K562 (cell line): ENCODE data around the gene MAPKAPK2. TPM values are rescaled to one million over a fixed set of nuclear protein-coding genes. Genes with fewer than 3 reads are reported as not detected.

Source experiments
- ATF1 ChIP-seq, 2 experiments: fragments of 450-650 bp in 1 of 2; IDR thresholded peaks; 2 replicates each; pipeline ENCODE4 v1.6.1; 2016; ENCODE audit warnings: missing compliant biosample characterization in 1 of 2, missing genetic modification characterization in 1 of 2
- ATF4 ChIP-seq: fragments of 450-650 bp; formaldehyde crosslinking; IDR thresholded peaks from 2 replicates; pipeline ENCODE4 v1.4.0; 2022; ENCODE audit warnings: mild to moderate bottlenecking, moderate library complexity
- ATF7 ChIP-seq: fragments of 450-650 bp; IDR thresholded peaks from 2 replicates; pipeline ENCODE4 v1.7.1; 2014; ENCODE audit warnings: mild to moderate bottlenecking, moderate library complexity
- C11orf30 ChIP-seq: fragments of 450-650 bp; IDR thresholded peaks from 2 replicates; pipeline ENCODE4 v1.6.1; 2016; ENCODE audit warnings: low read depth, mild to moderate bottlenecking
- FOSL1 ChIP-seq: fragments of 200-800 bp; sonication (Bioruptor generic); conservative IDR thresholded peaks from 2 replicates; pipeline ENCODE4 v1.6.1; 2016; ENCODE audit warnings: missing genetic modification characterization, missing compliant biosample characterization
- HDAC6 ChIP-seq: IDR thresholded peaks from 2 replicates; pipeline ENCODE4 v1.6.1; 2012; ENCODE audit warnings: low read depth, mild to moderate bottlenecking, control low read depth, inconsistent platforms, low read length, moderate library complexity
- KDM4B ChIP-seq, 2 experiments: fragments of 450-650 bp in 1 of 2; sonication (generic) in 1 of 2; IDR thresholded peaks; 2 replicates each; pipeline ENCODE4 v1.6.1; 2016 to 2017; ENCODE audit warnings: borderline replicate concordance in 2 of 2, antibody characterized with exemption in 1 of 2, low read depth in 1 of 2, mild to moderate bottlenecking in 1 of 2
- MBD2 ChIP-seq: sonication (generic); IDR thresholded peaks from 2 replicates; pipeline ENCODE4 v1.6.1; 2016; ENCODE audit warnings: low read depth, borderline replicate concordance
- NFE2 ChIP-seq: IDR thresholded peaks from 2 replicates; pipeline ENCODE4 v1.6.1; 2014; ENCODE audit warnings: antibody characterized with exemption, low read depth
- NR1H2 ChIP-seq: sonication (generic); formaldehyde crosslinking; IDR thresholded peaks from 2 replicates; pipeline ENCODE4 v1.4.0; 2020; ENCODE audit warnings: mild to moderate bottlenecking, missing genetic modification reagents
- PREB ChIP-seq: sonication (generic); formaldehyde crosslinking; IDR thresholded peaks from 2 replicates; pipeline ENCODE4 v1.8.1; 2023; ENCODE audit warnings: mild to moderate bottlenecking, missing genetic modification reagents
- SMAD3 ChIP-seq: fragments of 450-650 bp; formaldehyde crosslinking; conservative IDR thresholded peaks from 2 replicates; pipeline ENCODE4 v1.4.0; 2020; ENCODE audit warnings: mild to moderate bottlenecking
- SMARCC2 ChIP-seq: fragments of 450-650 bp; IDR thresholded peaks from 2 replicates; pipeline ENCODE4 v1.6.1; 2017; ENCODE audit warnings: antibody characterized with exemption, moderate library complexity, mild to moderate bottlenecking, low read depth
- ZBTB43 ChIP-seq: sonication (generic); formaldehyde crosslinking; IDR thresholded peaks from 2 replicates; pipeline ENCODE4 v1.8.0; 2023; ENCODE audit warnings: mild to moderate bottlenecking, missing genetic modification reagents
- ZNF316 ChIP-seq: fragments of 450-650 bp; IDR thresholded peaks from 2 replicates; pipeline ENCODE4 v1.6.1; 2016
- ZNF583 ChIP-seq: fragments of 250-450 bp; sonication (Bioruptor Pico); IDR thresholded peaks from 2 replicates; pipeline ENCODE4 v1.4.0; 2020
- polyA plus RNA-seq, 8 experiments: library from polyadenylated mRNA; depleted of rRNA in 4 of 8; stranded (reverse) in 5 of 8; unstranded in 3 of 8; fragments of >200 nt; fragmentation: Nextera tagmentation in 2 of 8; fragmentation: Illumina TruSeq in 1 of 8; extraction: Ambion mirVana in 2 of 8; extraction: Trizol in 1 of 8; gene quantifications; 2 replicates each; pipeline versions ENCODE4 v1.2.1 to v1.2.3, GENCODE V29; 2011 to 2014; ENCODE audit warnings: inconsistent platforms in 1 of 8, missing spikeins in 1 of 8
- total RNA-seq, 7 experiments: library from RNA; depleted of rRNA in 6 of 7; stranded (reverse); fragments of >200 nt in 6 of 7; fragmentation: Illumina TruSeq in 2 of 7; extraction: Trizol in 2 of 7; gene quantifications; 2 replicates each; pipeline versions ENCODE4 v1.2.1 to v1.2.3, GENCODE V29; 2011 to 2021; ENCODE audit warnings: low replicate concordance in 1 of 7
- TF ChIP-seq, protein P1 (sequence below), 3 experiments: fragments of 200-800 bp in 1 of 3; fragments of 250-450 bp in 1 of 3; fragments of 450-650 bp in 1 of 3; sonication (Bioruptor Pico) in 1 of 3; sonication (Bioruptor generic) in 1 of 3; formaldehyde crosslinking in 1 of 3; IDR thresholded peaks; 2 replicates each; pipeline versions ENCODE4 v1.6.1 to v1.8.0; 2016 to 2022; ENCODE audit warnings: mild to moderate bottlenecking in 2 of 3, missing genetic modification characterization in 2 of 3, missing compliant biosample characterization in 1 of 3, moderate library complexity in 1 of 3
- TF ChIP-seq, protein P2 (sequence below): IDR thresholded peaks from 3 replicates; pipeline ENCODE4 v1.6.1; 2011; ENCODE audit warnings: borderline replicate concordance, mild to moderate bottlenecking; ENCODE audit not compliant: insufficient read length, insufficient read depth

The MAPKAPK2 gene
- total and polyA plus RNA-seq, 9 of the 15 experiments (the other 6 are each of a cell fraction or from before 2014, with no cell fraction given): 0.63 to 94.2 (median 52.1) TPM

DNA sequence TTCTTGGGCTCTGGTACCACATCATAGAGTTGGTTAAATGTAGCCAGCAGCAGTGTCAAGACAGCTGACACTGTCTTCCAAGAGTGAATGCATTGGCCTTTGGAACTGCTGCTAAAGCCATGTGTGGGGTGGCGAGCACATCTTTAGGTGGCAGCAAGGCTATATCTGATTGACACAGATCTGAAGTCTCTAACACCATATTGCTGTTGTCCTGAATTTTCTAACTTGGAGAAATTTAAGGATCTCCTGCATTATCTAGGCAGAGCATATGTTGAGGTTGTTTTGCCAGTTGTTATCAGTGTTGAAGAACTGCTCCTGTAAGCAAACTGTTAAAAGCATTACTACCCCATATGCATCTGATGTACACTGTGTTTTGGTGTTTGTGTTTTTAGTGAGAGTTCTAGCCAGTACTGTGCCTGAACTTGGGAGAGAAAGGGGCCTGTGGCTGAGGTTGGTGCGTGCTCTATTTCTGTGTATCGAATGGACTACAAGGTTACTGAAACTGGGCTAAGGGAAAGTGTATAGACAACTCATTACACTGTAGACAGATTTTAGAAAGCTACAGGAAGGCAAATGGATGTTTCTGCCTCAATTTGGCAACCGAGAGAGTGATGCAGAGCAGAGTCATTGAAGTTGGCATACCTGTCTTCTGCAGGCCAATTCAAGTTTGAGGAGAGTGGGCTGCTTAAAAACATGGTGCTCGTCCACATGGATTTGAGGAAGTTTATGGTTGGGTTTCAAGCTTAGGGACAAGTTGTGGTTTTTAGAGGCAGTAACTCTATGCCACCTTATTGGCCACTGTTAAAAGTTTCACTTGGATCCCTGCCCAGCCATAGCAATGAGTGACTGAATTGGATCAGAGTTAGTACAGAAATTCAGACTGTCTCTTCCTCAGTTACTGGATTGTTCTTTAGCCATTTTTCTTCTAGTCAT lies 32.5 kb upstream of the MAPKAPK2 start (continued):
- TF ChIP-seq PREB (CRISPR knock-in tag) (no peak), NR1H2 (CRISPR knock-in tag) (0 out of 2 replicates have a peak, but pooled peaks have one; percentile 38), KDM4B (IDR thresholded peaks at IDR 0.05; ENCODE audit: borderline replicate concordance in 2 of 2, low read depth in 1 of 2) (no peak), C11orf30 (peak; percentile 37), SMARCC2 (peak; percentile 95), ATF7 (peak; percentile 74; the same call in 1 of the 2 replicates), MBD2 (peak; percentile 82), ATF1 (CRISPR knock-in tag; IDR thresholded peaks at IDR 0.05) (no peak), ATF1 (tag; IDR thresholded peaks at IDR 0.05) (peak; percentile 34; the same call in 1 of the 2 replicates), HDAC6 (no peak), ZNF316 (peak; percentile 27; the same call in 1 of the 2 replicates), ATF4 (peak; percentile 16; the same call in 1 of the 2 replicates), FOSL1 (tag) (peak; percentile 65), ZBTB43 (CRISPR knock-in tag) (no peak), SMAD3 (0 out of 2 replicates have a peak, but pooled peaks have one; percentile 46), NFE2 (peak; percentile 68), ZNF583 (CRISPR knock-in tag) (peak; percentile 82; the same call in 1 of the 2 replicates)
- TF ChIP-seq, protein P1, sequence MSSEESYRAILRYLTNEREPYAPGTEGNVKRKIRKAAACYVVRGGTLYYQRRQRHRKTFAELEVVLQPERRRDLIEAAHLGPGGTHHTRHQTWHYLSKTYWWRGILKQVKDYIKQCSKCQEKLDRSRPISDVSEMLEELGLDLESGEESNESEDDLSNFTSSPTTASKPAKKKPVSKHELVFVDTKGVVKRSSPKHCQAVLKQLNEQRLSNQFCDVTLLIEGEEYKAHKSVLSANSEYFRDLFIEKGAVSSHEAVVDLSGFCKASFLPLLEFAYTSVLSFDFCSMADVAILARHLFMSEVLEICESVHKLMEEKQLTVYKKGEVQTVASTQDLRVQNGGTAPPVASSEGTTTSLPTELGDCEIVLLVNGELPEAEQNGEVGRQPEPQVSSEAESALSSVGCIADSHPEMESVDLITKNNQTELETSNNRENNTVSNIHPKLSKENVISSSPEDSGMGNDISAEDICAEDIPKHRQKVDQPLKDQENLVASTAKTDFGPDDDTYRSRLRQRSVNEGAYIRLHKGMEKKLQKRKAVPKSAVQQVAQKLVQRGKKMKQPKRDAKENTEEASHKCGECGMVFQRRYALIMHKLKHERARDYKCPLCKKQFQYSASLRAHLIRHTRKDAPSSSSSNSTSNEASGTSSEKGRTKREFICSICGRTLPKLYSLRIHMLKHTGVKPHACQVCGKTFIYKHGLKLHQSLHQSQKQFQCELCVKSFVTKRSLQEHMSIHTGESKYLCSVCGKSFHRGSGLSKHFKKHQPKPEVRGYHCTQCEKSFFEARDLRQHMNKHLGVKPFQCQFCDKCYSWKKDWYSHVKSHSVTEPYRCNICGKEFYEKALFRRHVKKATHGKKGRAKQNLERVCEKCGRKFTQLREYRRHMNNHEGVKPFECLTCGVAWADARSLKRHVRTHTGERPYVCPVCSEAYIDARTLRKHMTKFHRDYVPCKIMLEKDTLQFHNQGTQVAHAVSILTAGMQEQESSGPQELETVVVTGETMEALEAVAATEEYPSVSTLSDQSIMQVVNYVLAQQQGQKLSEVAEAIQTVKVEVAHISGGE (CRISPR knock-in tag; IDR thresholded peaks at IDR 0.05): peak in 1 of 3 experiments; percentile 79; a peak in 1 of 6 replicates
- TF ChIP-seq, protein P2, sequence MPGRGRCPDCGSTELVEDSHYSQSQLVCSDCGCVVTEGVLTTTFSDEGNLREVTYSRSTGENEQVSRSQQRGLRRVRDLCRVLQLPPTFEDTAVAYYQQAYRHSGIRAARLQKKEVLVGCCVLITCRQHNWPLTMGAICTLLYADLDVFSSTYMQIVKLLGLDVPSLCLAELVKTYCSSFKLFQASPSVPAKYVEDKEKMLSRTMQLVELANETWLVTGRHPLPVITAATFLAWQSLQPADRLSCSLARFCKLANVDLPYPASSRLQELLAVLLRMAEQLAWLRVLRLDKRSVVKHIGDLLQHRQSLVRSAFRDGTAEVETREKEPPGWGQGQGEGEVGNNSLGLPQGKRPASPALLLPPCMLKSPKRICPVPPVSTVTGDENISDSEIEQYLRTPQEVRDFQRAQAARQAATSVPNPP: no peak
